IMR-90 (cell line): Measurements from ENCODE around the gene TFDP2. TPM values are rescaled to one million over a fixed set of nuclear protein-coding genes. Genes with fewer than 3 reads are reported as not detected.

Experiments
- ATAC-seq: fragments of 200-7000 bp; cut with Tn5 transposase; 2 replicates; pipeline ENCODE4 v1.9.1; 2020; ENCODE audit warnings: low read depth, mild to moderate bottlenecking, moderate library complexity
- BruUV-seq: library from RNA; stranded (reverse); fragments of 400-500 nt; replicated peaks from 2 replicates; lab custom pipeline; 2021; lab: Mats Ljungman, UMichigan
- CTCF ChIA-PET: fragments of 300-600 bp; formaldehyde crosslinking; extraction: SDS; loops from one replicate; lab custom pipeline; 2021; ENCODE audit warnings: antibody characterized with exemption; lab: Yijun Ruan, JAX
- POLR2A ChIA-PET: fragments of 300-600 bp; sonication (Branson Sonifier 250); formaldehyde crosslinking; loops from one replicate; lab custom pipeline; 2022; ENCODE audit warnings: antibody characterized with exemption; ENCODE audit not compliant: unreplicated experiment; lab: Charles Lee
- DNase-seq: peaks from one replicate; pipeline ENCODE4 v3.0.0; 2013
- H2AFZ ChIP-seq: replicated peaks from 2 replicates; pipeline ENCODE3; 2013; ENCODE audit warnings: low read length, mild to moderate bottlenecking; ENCODE audit not compliant: poor library complexity
- H2AK5ac ChIP-seq: 2 replicates; pipeline ENCODE4 v1.6.1; 2013; ENCODE audit warnings: low read depth, low read length, inconsistent platforms
- H2AK9ac ChIP-seq: replicated peaks from 2 replicates; pipeline ENCODE3; 2013; ENCODE audit warnings: mild to moderate bottlenecking, low read depth, low read length, moderate library complexity; ENCODE audit not compliant: poor library complexity
- H2BK120ac ChIP-seq: 2 replicates; pipeline ENCODE4 v1.6.1; 2013; ENCODE audit warnings: low read depth, low read length, inconsistent platforms
- H2BK15ac ChIP-seq: 3 replicates; pipeline ENCODE4 v1.6.1; 2013; ENCODE audit warnings: low read depth, low read length, inconsistent platforms
- H2BK20ac ChIP-seq: 2 replicates; pipeline ENCODE4 v1.6.1; 2013; ENCODE audit warnings: low read depth, mild to moderate bottlenecking, inconsistent platforms, low read length, moderate library complexity
- H2BK5ac ChIP-seq: 2 replicates; pipeline ENCODE4 v1.6.1; 2013; ENCODE audit warnings: mild to moderate bottlenecking, low read depth, low read length, inconsistent platforms; ENCODE audit not compliant: poor library complexity, severe bottlenecking
- H3K14ac ChIP-seq: replicated peaks from 2 replicates; pipeline ENCODE4 v1.6.1; 2013; ENCODE audit warnings: low read depth, low read length, inconsistent platforms
- H3K18ac ChIP-seq: 2 replicates; pipeline ENCODE4 v1.6.1; 2013; ENCODE audit warnings: low read depth, low read length, control low read depth
- H3K23ac ChIP-seq: 2 replicates; pipeline ENCODE4 v1.6.1; 2013; ENCODE audit warnings: low read depth, low read length, inconsistent platforms
- H3K27ac ChIP-seq: 2 replicates; pipeline ENCODE4 v1.5.1; 2013; ENCODE audit warnings: mild to moderate bottlenecking, control low read depth, low read length; ENCODE audit not compliant: insufficient read depth
- H3K27me3 ChIP-seq: 2 replicates; pipeline ENCODE4 v1.6.1; 2013; ENCODE audit warnings: low read length; ENCODE audit not compliant: control insufficient read depth, insufficient read depth
- H3K36me3 ChIP-seq: 2 replicates; pipeline ENCODE4 v1.6.1; 2013; ENCODE audit warnings: low read length, mixed read lengths; ENCODE audit not compliant: control insufficient read depth, insufficient read depth
- H3K4ac ChIP-seq: 2 replicates; pipeline ENCODE4 v1.6.1; 2013; ENCODE audit warnings: low read depth, low read length, inconsistent platforms
- H3K4me1 ChIP-seq: 2 replicates; pipeline ENCODE4 v1.6.1; 2013; ENCODE audit warnings: low read length, mixed read lengths; ENCODE audit not compliant: control insufficient read depth, insufficient read depth
- H3K4me2 ChIP-seq: 2 replicates; pipeline ENCODE4 v1.6.1; 2013; ENCODE audit warnings: low read depth, mild to moderate bottlenecking, control low read depth, low read length, moderate library complexity
- H3K4me3 ChIP-seq: 2 replicates; pipeline ENCODE4 v1.5.1; 2013; ENCODE audit warnings: low read depth, mild to moderate bottlenecking, control low read depth, low read length, moderate library complexity; ENCODE audit not compliant: insufficient read depth
- H3K56ac ChIP-seq: 2 replicates; pipeline ENCODE4 v1.6.1; 2013; ENCODE audit warnings: low read length, inconsistent platforms; ENCODE audit not compliant: insufficient read depth; ENCODE audit errors: extremely low read depth
- H3K79me1 ChIP-seq, 2 experiments: 2 replicates each; pipeline ENCODE4 v1.6.1; 2013; ENCODE audit warnings: low read length in 2 of 2, inconsistent platforms in 1 of 2, low read depth in 1 of 2
- H3K9ac ChIP-seq: 2 replicates; pipeline ENCODE4 v1.6.1; 2013; ENCODE audit warnings: low read depth, low read length, control low read depth
- H3K9me1 ChIP-seq: 2 replicates; pipeline ENCODE4 v1.6.1; 2013; ENCODE audit warnings: low read length, inconsistent platforms; ENCODE audit not compliant: insufficient read depth
- H3K9me3 ChIP-seq: 2 replicates; pipeline ENCODE4 v1.6.1; 2013; ENCODE audit warnings: low read length; ENCODE audit not compliant: control insufficient read depth, insufficient read depth
- H4K20me1 ChIP-seq: 2 replicates; pipeline ENCODE4 v1.6.1; 2013; ENCODE audit warnings: low read length, inconsistent platforms; ENCODE audit not compliant: insufficient read depth
- H4K5ac ChIP-seq: 2 replicates; pipeline ENCODE4 v1.6.1; 2013; ENCODE audit warnings: mild to moderate bottlenecking, low read depth, low read length, control low read depth
- H4K8ac ChIP-seq, 2 experiments: 2 replicates each; pipeline ENCODE4 v1.6.1; 2013; ENCODE audit warnings: low read depth in 2 of 2, low read length in 2 of 2, control low read depth in 1 of 2, inconsistent platforms in 1 of 2
- H4K91ac ChIP-seq: 2 replicates; pipeline ENCODE4 v1.6.1; 2013; ENCODE audit warnings: low read depth, low read length, inconsistent platforms; ENCODE audit not compliant: insufficient read depth
- CHD1 ChIP-seq: IDR thresholded peaks from 2 replicates; pipeline ENCODE4 v1.6.1; 2012; ENCODE audit warnings: low read depth, low read length, improper control_type of control experiment
- FOS ChIP-seq: fragments of 150-350 bp; IDR thresholded peaks from 2 replicates; pipeline ENCODE4 v1.6.1; 2016; ENCODE audit warnings: low read depth, low read length
- MAFK ChIP-seq: IDR thresholded peaks from 2 replicates; pipeline ENCODE4 v1.6.1; 2012; ENCODE audit warnings: low read depth, low read length, improper control_type of control experiment
- MAZ ChIP-seq: IDR thresholded peaks from 2 replicates; pipeline ENCODE4 v1.6.1; 2012; ENCODE audit warnings: low read depth, mild to moderate bottlenecking, low read length, improper control_type of control experiment, moderate library complexity, borderline replicate concordance
- MXI1 ChIP-seq: IDR thresholded peaks from 2 replicates; pipeline ENCODE4 v1.6.1; 2012; ENCODE audit warnings: low read depth, mild to moderate bottlenecking, low read length, moderate library complexity, borderline replicate concordance
- RAD21 ChIP-seq: IDR thresholded peaks from 2 replicates; pipeline ENCODE4 v1.6.1; 2012; ENCODE audit warnings: low read length, improper control_type of control experiment
- RCOR1 ChIP-seq: IDR thresholded peaks from 2 replicates; pipeline ENCODE4 v1.6.1; 2012; ENCODE audit warnings: mild to moderate bottlenecking, low read length, improper control_type of control experiment; ENCODE audit not compliant: insufficient replicate concordance
- RFX5 ChIP-seq: IDR thresholded peaks from 2 replicates; pipeline ENCODE4 v1.8.0; 2012; ENCODE audit warnings: low read depth, mild to moderate bottlenecking, low read length, moderate library complexity
- SMC3 ChIP-seq: fragments of 150-350 bp; IDR thresholded peaks from 2 replicates; pipeline ENCODE4 v1.6.1; 2016; ENCODE audit warnings: low read depth, mild to moderate bottlenecking, antibody characterized with exemption, low read length, moderate library complexity
- WGBS, 2 experiments: methylation state at CpG; one replicate each; pipeline versions ENCODE4 v1.1.5 to v1.1.7; 2013; ENCODE audit warnings: missing lambda C conversion rate in 2 of 2; ENCODE audit not compliant: insufficient read length in 1 of 2; ENCODE audit errors: extremely low coverage in 2 of 2; 5-methylcytosine and 5-hydroxymethylcytosine counted together
- dilution Hi-C: fragments of 300-500 bp; cut with HindIII; formaldehyde crosslinking; loops from one replicate; pipeline ENCODE4 v1.14.3; 2018; ENCODE audit warnings: low sequenced_read_pairs; ENCODE audit not compliant: unreplicated experiment
- in situ Hi-C: fragments of 300-500 bp; cut with MboI; formaldehyde crosslinking; loops from 3 replicates; pipeline ENCODE4 v1.14.3; 2019; ENCODE audit warnings: low sequenced_read_pairs, inconsistent platforms, mixed read lengths
- intact Hi-C: fragments of 100-400 bp; cut with micrococcal nuclease; formaldehyde crosslinking; loops from 2 replicates; pipeline ENCODE4 v1.10.0; 2022
- polyA plus RNA-seq, 3 experiments: library from polyadenylated mRNA; depleted of rRNA; stranded (reverse); fragments of >200 nt; gene quantifications; 2 replicates each; pipeline ENCODE4 v1.2.3, GENCODE V29; 2012; ENCODE audit warnings: low replicate concordance in 1 of 3
- total RNA-seq: library from RNA; depleted of rRNA; stranded (reverse); fragments of >200 nt; gene quantifications from 2 replicates; pipeline ENCODE4 v1.2.3, GENCODE V29; 2012
- TF ChIP-seq, protein P1 (sequence below): fragments of 150-350 bp; IDR thresholded peaks from 2 replicates; pipeline ENCODE4 v1.6.1; 2017; ENCODE audit warnings: mild to moderate bottlenecking, antibody characterized with exemption, low read length, low read depth

Gene TFDP2
- total and polyA plus RNA-seq, 2 of the 4 experiments (the other 2 are of a cell fraction): 10.7 to 23.7 TPM

DNA sequence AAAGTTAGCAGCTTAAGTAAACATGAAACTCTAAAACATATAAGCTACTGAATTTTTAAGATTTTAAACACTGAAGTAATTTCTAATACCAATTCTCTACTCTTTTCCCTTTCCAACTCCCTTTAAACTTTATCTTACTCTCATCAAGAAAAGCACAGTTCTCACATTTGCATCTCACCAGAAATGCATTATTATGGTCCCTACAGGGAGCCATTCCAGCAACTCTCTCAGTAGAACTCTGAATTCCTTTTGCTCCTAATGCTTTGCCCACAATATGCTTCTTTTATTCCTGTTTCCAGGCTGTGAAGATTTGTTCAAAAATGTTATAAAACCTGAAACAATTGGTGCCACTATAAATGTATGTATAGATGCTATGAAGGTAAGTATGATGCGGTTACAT is 83.4 kb downstream of the TFDP2 start:
- Histone ChIP-seq H2AFZ (no peak overlapping the region), H3K4ac (no peak overlapping the region), H3K9me1 (no peaks in the 10 kb centered on the region), H2BK120ac (no peak overlapping the region), H3K4me1 (no peaks in the 10 kb centered on the region), H3K79me1 (no peaks in the 10 kb centered on the region), H4K8ac (no peak overlapping the region), H3K9me3 (no peaks in the 10 kb centered on the region), H2BK20ac (no peak overlapping the region), H4K5ac (no peak overlapping the region), H2BK15ac (no peak overlapping the region), H3K56ac (no peak overlapping the region), H2AK9ac (no peak overlapping the region), H3K27me3 (no peaks in the 10 kb centered on the region), H4K91ac (no peak overlapping the region), H3K4me2 (no peak overlapping the region), H4K20me1 (no peaks in the 10 kb centered on the region), H2BK5ac (no peak overlapping the region), H3K9ac (no peak overlapping the region), H2AK5ac (no peak overlapping the region), H3K18ac (no peak overlapping the region), H3K36me3 (no peaks in the 10 kb centered on the region), H3K27ac (no peak overlapping the region), H3K4me3 (no peak overlapping the region), H3K23ac (no peak overlapping the region), H3K14ac (no peak overlapping the region)
- in situ Hi-C loops (no loop called here), intact Hi-C loops (no loop called here), dilution Hi-C loops (no loop called here)
- TF ChIP-seq MAZ (no peak), SMC3 (no peak), MXI1 (no peak), CHD1 (no peak), FOS (no peak), MAFK (no peak), RFX5 (no peak), RAD21 (no peak), RCOR1 (no peak)
- TF ChIP-seq, protein P1, sequence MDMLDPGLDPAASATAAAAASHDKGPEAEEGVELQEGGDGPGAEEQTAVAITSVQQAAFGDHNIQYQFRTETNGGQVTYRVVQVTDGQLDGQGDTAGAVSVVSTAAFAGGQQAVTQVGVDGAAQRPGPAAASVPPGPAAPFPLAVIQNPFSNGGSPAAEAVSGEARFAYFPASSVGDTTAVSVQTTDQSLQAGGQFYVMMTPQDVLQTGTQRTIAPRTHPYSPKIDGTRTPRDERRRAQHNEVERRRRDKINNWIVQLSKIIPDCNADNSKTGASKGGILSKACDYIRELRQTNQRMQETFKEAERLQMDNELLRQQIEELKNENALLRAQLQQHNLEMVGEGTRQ: no peak
- CTCF ChIA-PET: no interaction called here
- no peak for DNase-seq
- BruUV-seq: no TSS peak
- no CpG with 5 or more reads among the region's 1 CpG for WGBS, 2 experiments
- ATAC-seq: no peak
- POLR2A ChIA-PET: no interaction called here
